NCI-H2227 treated with DMSO at 0.1 percent for 48 hours (cell line): ENCODE results near the gene TUBD1.
"Not testable (repeated sequence)": the region's sequence is repeated elsewhere in the genome, so short reads cannot be mapped to it uniquely, and the experiment has no call there.

Source experiments
- DNase-seq: peaks from one replicate; lab custom pipeline; 2025; lab: John Stamatoyannopoulos, UW

Gene TUBD1

DNA sequence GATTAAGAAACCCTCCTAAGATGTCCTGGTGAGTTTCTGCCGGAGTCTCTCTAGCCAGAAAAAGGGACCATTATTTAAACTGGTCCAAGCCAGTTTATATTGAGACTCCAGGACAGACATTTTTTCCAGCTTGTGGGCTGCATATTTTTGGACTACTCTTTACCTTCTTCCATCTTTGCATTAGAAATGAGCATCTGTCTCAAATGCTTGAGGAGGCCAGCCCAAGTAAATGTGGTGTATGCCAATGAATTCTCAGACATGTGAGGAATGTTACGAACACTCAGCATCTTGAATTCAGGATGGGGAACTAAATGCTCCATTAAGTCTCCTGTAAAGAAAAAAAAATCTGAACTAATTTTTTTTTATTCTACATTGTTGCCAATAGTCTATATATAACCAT lies 18.4 kb downstream of the TUBD1 start:
- no peak for DNase-seq

DNA sequence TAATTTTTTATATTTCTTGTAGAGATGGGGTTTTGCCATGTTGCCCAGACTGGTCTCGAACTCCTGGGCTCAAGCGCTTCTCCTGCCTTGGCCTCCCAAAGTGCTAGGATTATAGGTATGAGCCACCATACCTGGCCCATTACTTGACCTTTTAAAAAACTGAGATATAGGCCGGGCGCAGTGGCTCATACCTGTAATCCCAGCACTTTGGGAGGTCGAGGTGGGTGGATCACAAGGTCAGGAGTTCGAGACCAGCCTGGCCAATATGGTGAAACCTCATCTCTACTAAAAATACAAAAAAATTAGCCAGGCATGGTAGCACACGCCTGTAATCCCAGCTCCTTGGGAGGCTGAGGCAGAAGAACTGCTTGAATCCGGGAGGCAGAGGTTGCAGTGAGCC lies 19.3 kb downstream of the TUBD1 start:
- not testable (repeated sequence) for DNase-seq

DNA sequence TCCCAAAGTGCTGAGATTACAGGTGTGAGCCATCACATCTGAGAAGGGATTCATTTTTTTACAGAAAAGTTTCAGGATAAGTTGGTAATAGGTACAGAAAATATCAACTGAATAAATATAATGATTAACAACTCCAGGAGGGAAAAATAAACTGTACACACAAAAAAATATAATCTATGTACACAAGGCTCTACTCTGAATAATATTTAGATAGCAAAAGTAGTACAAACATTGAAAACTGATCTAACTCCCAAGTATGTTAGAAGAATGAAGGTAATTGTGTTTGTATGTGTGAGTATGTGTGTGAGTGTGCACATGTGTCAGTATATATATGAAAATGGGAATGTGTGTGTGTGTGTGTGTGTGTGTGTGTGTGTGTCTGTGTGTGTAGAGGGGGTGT lies 20.4 kb downstream of the TUBD1 start:
- no peak for DNase-seq

DNA sequence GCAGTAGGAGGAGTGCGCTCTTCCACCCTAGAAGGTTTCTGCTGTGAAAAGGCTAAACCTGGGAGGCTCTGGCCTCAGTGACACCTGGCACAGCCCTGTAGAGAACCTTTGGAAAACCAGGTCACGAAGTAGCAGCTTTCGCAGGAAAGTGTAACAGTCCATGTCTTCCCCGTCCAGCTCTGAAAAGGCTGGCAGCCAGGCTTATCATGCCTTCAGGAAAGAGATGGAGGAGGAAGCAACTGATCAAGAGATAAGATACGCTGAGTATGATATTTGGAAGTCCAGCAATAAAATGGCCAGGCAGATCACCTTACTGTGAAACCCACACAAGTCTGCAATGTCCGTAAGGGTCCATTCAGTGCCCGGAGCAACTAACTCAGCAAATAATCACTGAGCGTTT lies 22.3 kb downstream of the TUBD1 start:
- no peak for DNase-seq

DNA sequence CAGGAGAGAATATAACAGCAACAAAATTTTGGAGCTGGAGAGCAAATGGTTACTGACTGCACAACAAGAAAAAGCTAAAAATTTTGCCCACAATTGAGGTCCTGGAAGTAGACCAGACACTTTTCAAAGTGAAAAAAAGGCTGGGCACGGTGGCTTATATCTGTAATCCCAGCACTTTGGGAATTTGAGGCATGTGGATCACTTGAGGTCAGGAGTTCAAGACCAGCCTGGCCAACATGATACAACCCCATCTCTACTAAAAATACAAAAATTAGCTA lies 22.9 kb downstream of the TUBD1 start:
- no peak for DNase-seq

DNA sequence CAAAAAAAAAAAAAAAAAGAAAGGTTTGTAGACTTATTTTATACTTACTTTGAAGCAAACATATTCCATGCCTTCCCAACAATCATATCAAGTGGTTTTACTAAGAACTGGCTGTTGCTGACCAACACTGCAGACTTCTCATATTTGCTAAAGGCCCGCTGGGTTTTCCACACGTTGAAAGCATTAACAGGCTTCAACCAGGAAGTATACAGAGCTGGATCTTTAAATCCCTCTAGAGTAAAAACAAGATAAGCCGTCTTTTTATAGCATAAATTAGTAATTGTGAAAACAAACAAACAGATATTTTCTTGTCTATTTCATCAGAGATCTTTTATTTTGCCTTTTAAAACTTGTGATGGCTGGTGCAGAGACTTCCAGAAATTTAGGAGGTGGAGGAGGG lies 29.1 kb downstream of the TUBD1 start:
- no peak for DNase-seq

DNA sequence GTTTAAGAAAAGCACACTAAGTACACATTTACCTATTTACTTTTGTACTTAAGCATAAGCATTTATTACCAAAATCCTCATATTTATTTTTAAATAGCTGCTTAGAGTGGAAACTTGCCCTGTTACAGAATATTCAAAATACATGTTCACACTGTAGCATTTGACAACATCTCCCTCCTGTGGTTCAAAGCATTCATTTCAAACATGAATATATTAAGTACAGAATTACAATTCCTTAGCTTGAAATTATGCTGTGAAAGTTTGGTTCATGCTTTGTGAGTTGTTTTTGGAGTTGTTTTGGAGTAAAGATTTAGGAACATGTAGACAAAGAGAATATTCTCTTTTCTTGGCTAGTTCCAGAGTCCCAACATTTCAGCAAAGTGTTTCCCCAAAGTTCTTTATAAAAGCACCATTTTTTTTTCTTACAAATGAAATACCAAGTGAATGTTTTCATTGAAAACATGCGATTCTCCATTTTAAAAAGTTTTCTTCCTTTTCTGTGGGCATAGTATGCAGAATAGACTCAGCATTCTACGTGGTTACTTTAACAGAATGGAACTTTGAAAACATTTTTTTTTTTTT lies 33.2 kb downstream of the TUBD1 start:
- no peak for DNase-seq

DNA sequence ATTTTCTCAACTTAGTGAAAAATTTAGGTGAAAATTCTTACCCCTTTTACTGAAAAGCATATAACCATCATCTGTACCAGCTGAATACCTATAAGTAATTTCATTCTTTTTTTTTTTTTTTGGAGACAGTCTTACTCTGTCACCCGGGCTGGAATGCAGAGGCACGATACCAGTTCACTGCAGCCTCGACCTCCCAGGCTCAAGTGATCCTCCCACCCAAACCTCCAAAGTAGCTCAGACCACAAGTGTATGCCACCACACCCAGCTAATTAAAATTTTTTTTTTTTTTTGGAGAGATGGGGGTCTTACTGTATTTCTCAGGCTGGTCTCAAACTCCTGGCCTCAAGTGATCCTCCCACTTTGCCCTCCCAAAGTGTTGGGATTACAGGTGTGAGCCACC lies 33.8 kb downstream of the TUBD1 start:
- DNase-seq: no peak

DNA sequence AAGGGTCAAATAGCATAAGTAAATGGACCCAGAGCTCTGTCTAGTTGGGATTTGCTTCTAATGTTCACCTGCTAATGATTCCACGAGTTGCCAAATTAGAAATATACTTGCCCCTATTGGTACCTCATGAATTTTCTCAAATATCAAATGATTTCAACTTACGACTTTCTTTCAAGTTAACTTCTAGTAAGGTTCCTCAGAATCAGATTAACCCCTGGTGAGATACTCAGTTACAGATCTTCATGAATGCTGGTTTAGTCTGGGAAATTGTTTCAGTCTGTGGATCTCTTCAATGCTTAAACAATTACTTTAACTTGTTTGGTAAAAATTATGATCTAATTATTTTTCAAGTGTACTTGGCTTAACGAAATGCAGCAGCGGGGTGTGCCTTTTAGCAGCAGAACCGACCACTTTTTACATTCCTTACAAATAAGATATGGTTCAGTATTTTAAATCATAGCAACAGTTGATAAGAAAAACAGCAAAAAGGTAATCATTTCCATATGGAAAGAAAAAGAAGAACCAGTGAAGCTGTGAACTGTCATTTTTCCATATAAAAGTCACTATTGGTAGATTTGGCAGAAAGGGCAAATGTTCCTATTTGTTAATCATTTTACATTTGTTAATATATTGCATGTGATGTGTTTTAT lies 34.5 kb downstream of the TUBD1 start:
- DNase-seq: no peak

DNA sequence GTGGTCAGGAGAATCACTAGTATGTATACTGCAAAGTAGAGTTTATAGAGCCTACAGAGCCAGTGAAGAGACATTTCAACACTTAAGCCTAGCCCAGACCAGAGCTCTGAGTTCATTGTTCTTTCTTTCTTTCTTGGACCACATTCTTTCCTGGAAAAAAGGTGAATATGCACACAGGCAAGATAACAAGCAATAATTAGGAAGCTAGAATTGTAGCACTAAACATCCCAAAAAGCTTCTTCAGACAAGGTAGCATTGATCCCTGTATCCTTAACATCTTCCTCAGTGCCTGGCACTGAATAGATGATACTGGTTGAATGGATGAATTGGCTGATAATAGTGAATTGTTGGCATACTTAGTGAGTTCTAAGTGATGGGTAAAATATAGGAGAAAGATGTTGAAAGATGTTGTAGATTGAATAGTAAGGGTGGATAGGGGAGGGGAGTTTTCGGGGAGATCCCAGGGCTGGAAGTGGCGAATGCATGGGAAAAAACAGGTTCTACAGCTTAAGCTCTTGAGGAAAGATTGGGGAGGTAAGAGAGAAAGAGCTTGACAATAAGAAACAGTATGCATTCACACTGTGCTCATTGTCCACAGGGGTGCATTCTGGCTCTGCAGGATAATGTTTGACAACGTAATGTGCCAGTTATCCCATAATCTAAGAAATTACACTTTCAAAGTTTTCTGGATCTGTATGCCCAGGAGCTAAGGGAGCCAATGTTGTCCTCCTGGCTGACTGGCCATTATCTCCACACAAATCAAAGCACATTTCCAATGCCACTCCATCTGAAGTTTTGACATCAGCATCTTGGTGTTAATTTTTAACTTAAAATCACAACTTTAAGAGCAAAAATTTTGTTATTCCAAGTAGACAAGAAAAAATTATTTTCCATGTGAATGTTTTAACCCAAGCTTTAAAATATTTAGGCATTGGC lies 35.6 kb downstream of the TUBD1 start:
- DNase-seq: no peak

DNA sequence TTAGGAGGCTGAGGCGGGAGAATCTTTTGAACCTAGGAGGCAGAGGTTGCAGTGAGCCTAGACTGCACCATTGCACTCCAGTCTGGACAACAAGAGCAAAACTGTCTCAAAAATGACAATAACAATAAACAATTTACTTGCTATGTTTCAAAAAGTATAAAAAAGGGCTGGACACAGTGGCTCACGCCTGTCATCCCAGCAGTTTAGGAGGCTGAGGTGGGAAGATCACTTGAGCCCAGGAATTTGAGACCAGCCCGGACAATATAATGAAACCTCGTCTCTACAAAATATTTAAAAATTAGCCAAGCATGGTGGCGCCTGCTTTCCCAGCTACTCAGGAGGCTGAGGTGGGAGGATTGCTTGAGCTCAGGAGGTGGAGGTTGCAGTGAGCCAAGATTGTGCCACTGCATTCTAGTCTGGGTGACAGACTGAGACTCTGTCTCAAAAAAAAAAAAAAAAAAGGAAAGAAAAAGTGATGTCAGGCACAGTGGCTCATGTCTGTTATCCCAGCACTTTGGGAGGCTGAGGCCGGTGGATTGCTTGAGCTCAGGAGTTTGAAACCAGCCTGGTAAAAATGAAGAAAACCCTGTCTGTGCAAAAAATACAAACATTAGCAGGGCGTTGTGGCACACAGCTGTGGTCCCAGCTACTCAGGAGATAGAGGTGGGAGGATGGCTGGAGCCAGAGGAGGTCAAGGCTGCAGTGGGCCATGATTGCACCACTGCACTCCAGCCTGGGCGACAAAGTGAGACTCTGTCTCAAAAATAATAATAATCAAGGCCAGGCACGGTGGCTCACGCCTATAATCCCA lies 38.6 kb downstream of the TUBD1 start:
- DNase-seq: not testable (repeated sequence)

DNA sequence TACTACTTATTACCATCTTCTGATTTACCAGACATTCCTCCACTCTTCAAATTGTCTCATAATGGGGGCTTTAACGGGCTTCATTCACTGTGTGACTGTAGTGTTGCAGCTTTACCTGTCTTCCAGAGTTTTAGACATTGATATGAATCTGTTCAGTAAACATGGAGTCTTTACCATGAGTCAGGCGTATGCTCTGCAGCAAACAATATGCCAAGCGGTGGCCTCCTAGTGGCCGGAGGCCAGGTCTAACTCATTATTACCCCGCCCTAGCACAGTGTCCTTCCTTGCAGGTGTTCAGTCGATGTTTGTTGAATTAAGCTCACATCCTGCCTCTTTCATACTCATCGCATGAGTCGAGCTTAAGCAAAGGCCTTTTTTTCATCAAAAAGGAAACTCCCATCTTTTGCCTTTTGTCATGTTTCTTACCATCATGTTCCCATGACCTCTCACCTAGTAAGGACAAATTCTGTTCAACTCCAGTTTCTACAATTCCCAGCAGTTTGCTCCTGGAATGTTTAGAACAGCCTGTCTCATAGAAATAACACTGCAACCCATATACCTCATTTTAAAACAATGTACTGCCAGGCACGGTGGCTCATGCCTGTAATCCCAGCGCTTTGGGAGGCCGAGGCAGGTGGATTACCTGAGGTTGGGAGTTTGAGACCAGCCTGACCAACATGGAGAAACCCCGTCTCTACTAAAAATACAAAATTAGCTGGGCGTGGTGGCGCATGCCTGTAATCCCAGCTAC lies 39.4 kb downstream of the TUBD1 start:
- DNase-seq: no peak

DNA sequence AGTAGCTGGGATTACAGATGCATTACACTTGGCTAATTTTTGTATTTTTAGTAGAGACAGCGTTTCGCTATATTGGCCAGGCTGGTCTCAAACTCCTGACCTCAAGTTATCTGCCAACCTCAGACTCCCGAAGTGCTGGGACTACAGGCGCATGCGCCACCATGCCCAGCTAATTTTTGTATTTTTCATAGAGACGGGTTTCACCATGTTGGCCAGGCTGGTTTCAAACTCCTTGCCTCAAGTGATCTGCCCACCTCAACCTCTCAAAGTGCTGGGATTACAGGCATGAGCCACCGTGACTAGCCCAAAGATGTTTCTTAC lies 39.9 kb downstream of the TUBD1 start:
- DNase-seq: not testable (repeated sequence)

DNA sequence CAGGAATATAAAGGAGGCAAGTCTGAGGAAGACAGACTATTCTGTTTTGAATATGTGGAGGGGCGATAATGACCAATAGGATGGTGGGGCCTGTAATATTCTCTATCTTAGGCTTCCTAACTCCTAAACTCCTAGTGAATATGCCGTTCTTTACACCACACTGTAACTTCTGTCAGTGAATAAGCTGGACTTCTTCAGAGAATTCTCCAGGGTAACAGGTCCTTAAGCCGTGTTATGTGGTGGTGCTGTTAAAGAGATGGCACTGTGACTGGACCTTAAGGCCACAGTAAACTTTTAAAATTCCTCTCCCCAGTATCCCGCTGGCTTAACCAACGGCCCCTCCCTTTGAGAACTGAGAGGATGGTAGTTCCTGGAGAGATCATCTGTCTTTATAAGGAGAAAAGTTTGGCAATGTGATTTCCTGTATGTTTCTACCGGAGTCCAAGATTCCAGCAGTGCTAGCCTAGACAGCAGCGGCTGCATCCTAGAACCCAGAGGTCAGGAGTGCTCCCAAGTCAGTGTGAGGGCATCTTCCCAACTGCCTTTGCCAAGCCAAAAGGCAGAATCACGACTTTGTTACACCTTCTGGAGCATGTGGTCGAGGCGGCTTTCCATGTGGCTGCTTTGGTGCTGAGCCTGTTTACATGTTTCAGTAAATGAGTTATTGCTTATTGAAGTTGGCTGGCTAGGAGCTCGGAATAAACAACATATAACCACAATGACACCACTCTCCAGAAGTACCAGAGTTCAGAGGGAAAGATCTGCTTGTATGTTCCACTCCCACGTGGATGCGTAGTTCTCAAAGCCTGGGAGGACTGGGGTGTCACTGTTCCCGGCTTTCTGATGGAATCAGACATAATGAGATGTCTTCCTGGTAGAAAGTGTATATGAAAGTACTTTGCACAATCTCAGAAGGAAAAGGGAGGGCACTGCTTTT lies 41.0 kb downstream of the TUBD1 start:
- DNase-seq: no peak

DNA sequence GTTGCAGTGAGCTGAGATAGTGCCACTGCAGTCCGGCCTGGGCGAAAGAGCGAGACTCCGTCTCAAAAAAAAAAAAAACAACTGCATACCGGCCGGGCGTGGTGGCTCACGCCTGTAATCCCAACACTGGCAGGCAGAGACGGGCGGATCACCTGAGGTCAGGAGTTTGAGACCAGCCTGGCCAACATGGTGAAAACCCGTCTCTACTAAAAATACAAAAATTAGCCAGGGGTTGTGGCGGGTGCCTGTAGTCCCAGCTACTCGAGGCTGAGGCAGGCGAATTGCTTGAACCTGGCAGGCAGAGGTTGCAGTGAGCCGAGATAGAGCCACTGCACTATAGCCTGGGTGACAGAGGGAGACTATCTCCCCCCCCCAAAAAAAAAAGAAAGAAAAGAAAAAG lies 42.4 kb downstream of the TUBD1 start:
- DNase-seq: not testable (repeated sequence)

DNA sequence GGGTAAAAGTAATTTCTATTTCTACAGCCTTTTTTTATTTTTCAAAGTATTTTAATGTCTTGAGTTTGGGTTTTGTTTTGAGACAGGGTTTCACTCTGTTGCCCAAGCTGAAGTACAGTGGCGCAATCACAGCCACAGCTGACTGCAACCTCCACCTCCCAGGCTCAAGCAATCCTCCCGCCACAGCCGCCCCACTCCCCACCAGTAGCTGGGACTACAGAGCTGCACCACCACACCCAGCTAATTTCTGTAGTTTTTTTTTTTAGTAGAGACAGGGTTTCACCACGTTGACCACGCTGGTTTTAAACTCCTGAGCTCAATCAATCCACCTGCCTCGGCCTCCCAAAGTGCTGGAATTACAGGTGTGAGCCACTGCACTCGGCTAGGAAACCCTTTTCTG lies 44.0 kb downstream of the TUBD1 start:
- no peak for DNase-seq

DNA sequence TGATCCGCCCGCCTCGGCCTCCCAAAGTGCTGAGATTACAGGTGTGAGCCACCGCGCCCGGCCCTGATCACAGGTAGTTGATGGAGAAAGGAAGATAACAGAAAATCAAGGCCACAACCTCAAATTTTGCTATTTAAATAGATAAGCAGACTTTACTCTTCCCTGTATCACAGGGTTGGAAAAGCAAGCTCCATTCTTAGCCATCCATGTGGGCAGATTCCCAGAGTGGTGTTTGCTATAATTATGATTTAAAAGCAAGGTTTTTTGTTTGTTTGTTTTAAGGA lies 44.4 kb downstream of the TUBD1 start:
- no peak for DNase-seq

DNA sequence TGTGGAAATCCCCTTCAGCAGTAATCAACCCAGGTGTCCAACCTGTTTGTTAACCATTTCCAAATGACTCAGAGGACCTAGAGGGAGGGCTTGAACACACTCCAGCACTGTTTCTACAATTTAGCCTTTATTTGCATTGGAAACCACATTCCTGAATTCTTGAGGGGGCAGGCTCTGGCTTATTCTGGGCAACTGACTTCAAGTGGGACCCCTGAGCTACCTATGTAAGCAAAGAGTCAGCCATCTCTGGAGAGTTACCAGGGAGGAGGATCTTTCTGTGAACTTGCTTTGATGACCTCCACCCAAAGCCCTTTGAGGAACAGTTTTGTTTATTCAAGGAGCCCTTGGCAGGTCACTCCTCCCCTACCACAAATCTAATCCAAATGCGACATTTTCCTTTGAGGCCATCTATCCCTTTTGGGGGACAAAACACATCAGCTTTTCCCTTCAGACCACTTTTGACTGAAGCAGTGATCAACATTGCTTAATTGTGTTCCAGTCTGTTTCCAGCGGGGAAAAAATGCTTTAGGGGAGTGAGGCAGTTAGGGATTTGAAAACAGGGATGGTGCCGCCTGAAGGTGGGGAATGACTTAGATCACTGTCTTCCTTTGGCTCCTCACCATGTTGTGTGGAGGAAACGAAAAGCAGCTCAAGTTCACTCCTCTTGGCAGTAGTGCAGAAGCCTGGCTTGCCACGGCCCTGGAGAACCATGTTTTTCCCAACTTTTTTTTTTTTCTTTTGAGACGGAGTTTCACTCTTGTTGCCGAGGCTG lies 46.2 kb downstream of the TUBD1 start:
- DNase-seq: no peak

DNA sequence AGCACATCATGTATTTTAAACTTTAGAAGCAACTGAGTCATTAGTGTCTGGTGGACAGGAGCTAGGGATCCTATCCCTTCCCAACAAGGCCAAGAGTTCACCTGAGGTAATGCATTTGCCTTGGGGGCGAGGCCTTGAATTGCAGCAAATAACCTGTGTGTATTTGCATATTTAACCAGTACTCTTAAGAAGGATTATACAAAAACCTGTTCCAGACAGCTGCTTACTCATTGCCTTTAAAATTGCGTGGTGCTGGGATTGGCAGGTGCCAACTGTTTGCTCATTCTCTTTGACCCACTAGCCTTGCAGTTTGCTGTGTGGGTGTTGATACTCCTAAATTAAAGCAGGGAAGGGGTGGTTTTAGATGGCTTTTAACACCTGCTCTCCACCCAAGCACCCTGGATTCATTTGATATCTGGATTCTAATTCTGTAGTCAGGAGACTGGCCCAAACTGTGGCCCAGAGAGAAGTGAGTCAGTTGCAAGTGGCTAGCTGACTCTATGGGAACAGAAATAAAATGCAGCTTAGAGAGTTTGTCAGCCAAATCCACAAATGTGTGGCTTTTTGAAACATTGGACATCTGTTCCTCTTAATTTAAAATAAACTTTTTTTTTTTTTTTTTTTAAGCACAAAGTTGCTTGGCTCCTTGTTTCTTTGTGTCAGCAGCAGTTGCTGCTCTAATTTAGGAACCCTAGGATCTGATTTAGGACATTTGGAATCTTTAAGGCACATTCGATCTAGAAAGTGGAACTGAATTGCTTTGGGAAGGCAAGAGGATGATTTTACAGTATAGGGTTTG lies 46.9 kb downstream of the TUBD1 start:
- DNase-seq: no peak
